ENCODE results near the gene MED28. TPM values are rescaled to one million over a fixed set of nuclear protein-coding genes. Genes with fewer than 3 reads are reported as not detected.

MED28 gene
- total RNA-seq, 1 donor = 17.0 TPM

DNA sequence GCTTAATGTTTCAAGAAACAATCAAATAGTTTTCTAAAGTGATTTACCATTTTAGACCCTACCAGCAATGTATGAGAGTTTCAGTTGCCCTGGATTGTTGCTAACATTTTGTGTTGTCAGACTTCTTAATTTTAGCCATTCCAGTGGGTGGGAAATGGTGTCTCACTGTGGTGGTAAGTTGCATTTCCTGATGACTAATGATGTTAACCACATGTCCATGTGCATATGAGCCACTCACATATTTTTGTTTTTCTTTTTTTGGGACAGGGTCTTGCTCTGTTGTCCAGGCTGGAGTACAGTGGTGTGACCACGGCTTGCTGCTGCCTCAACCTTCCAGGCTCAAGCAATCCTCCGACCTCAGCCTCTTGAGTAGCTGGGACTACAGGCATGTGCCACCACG, 48.3 kb downstream of the MED28 start:
- DNase-seq (ENCODE audit: low read depth in 2 of 3, low spot score in 2 of 3) = peak in 2 of 3 donors; percentile 12 to 29

DNA sequence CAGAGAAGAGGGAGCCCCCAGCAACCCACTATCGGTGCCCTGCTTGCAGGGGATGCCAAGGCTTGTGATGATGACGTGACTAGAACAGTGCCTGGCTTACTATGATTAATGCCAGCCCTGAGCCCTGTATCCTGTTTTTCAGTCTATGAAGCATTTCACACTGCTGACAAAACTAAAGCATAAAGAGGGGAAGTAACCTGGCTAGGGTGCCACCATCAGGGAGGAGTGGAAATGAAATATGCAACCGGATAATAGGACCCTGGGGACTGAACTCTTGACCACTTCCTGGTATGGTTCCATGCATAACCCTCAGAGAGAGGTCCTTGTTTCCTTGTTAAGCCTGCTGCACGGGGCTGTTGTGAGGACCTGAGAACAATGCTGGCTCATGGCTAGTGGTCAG, 50.3 kb downstream of the MED28 start:
- peak in 2 of 3 donors; percentile 42 to 58 for DNase-seq (ENCODE audit: low read depth in 2 of 3, low spot score in 2 of 3)

DNA sequence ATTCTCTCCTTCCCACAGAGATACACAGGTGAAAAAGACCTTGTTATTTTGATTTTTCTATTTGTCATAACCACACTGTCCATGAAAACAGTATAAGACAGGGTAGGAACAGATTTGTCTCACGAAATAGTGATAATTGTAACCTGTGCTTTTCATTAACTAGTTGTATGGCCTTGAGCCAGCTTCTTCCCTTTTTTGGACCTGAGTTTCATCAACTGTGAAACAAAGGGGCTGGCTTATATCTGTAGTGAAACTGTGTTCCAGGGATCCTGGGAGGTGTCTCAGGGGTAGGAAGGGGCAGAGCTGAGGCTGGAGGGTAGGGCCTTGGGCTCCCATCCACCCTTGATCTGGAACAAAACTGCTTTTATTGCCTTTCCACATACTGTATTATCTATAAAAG, 50.9 kb downstream of the MED28 start:
- DNase-seq (ENCODE audit: low read depth in 2 of 3, low spot score in 2 of 3) = no peak

DNA sequence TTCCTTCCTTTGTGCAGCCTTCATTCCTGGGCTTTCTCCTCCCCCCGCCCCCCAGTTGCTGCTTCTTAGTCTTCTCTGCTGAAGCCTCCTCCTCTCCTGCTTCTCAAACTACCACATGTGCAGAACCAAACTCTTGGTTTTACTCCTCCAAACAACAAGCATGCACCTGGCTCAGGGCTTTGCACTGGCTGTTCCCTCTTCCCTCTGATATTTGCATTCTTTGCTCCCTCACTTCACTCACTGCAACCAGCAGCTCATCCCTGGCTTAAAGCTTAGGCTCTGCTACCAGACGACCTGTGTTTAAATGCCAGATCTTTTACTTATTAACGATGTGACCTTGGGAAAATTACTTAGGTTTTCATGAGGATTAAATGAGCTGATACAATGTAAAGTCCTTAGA, 51.4 kb downstream of the MED28 start:
- no peak for DNase-seq (ENCODE audit: low read depth in 2 of 3, low spot score in 2 of 3)

DNA sequence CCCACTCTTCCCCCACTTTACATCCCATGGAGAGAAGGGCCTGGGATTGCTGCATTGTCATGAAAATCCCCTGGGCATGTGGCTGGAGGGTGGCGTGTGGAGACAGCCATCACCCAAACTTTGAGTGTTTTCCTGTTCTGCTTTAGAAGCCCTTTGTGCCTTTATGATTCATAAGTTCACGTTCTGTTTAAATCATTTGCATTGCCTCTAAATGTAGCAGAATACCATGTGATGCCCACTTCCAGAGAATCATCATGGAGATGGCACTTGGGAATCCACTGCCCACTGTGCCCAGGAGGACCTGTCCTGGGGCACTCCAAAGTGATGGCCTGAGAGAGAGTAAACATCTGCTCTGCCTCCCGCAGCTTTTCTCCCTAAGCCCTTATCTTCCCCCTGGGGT, 52.8 kb downstream of the MED28 start:
- DNase-seq (ENCODE audit: low read depth in 2 of 3, low spot score in 2 of 3) = no peak

DNA sequence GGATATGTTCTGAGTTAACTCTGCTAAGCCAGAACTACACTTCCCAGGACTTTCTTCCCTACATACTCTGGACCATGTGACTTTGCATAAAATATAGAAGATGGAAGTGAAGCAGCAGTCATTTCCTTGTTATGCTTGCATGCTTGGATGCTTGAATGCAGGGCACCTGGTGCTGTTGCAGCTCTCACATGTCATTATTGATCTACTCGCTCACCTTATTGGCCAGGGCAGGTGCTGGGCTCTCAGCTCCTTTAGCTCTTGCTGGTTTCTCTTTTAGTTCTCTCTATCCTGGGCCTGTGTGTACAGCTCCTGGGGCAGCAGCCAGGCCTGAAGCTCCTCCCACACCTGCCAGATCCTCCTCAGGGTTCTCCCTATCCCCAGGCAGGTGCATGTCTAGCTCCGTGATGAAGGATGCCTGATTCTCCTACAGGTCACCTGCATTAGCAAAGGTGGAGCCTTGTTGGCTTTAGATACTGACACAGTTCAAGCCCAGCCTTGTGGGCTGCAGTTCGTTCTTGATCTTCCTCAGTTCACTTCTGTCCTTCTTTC, 53.3 kb downstream of the MED28 start:
- no peak for DNase-seq (ENCODE audit: low read depth in 2 of 3, low spot score in 2 of 3)

DNA sequence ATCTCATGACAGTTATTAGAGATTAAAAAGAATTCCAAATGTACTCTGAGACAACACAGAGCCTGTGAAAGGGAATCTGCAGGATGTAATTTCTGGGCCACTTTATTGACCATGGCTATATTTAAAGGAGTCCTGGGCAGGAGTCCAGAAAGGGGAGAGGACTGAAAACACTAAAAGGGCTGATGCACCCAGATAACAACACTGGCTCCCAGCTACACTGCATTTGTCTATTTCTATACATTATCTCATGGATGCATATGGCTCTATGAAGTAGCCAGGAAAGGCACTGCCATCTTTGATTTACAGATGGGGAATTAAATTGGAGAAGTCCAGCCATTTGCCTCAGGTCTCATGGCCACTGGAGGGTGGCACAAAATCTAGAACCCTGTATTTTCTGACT, 56.0 kb downstream of the MED28 start:
- DNase-seq (ENCODE audit: low read depth in 2 of 3, low spot score in 2 of 3) = no peak

DNA sequence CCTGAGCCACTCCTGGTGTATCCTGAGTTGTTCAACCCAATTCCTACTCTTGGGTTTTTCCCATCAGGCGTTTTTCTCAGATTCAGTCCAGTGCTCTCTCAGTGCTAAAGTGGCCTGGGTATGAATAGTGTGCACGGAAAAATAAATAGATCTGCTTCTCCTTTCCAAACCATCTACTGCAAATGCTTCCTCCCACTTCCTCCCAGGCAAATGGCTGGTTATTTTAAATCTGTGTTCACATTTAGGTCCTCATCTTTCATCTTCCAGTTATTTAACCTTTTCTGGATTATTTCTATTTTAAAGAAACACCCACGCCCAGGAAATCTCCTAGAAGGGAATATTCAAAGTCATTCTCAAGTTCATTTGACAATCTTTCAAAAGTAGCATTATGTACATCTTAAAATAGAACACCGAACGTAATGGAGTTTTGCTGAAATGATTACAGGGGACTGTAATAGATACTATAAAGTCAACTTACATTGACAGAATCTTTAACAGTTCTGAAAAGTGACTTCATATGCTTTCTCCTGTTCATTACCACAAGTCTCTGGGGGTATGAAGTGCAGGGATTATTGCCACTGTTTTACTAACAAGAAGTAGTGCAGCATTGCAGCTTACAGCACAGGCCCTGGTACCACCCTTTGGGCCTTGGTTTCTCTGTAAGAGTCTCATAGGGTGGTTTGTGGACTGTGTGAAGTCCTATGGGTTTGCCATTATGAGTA, 66.3 kb downstream of the MED28 start:
- DNase-seq (ENCODE audit: low read depth in 2 of 3, low spot score in 2 of 3) = no peak

DNA sequence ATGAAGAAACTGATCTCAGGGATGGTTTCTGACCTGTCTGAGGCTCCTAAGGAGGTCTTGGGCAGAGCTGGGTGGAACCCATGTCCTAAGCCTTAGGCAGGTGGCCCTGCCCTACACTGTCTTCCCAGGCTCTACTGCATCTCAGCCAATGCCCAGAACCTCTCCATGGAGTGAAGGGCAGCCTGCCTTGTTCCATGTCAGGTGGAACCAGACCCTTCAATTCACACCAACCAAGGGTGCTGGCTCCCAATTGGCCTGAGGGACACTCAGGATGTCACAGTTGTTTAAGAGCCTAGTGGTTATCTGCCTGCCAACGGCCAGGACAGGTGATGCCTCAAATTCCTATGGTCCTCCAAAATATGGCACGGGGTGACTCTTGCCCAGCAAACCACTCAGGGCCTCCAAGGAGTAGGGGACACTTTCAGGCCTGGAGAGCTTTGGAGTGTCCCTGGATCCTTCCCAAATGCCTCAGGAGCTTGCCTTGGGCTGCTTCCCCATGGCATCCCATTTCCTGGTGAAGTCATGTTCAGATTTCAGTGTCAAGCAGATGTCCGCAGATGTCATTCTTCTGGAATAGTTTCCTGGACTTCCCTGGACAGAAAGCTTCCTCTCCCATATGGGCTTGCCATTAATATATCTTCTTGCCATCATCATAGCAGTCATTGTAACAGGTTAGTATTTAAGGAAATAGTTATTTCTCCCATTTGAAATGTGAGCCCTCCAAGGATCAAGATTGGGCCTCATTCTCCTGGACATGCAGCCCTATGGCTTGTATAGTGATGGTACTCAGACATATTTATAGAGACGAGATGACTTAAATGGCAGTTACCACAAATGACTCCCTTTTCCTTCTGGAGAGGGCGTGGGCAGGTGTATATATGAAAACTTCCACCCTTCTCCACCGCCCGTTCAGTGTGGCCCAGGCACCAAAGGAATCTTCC, 67.1 kb downstream of the MED28 start:
- DNase-seq (ENCODE audit: low read depth in 2 of 3, low spot score in 2 of 3) = no peak

DNA sequence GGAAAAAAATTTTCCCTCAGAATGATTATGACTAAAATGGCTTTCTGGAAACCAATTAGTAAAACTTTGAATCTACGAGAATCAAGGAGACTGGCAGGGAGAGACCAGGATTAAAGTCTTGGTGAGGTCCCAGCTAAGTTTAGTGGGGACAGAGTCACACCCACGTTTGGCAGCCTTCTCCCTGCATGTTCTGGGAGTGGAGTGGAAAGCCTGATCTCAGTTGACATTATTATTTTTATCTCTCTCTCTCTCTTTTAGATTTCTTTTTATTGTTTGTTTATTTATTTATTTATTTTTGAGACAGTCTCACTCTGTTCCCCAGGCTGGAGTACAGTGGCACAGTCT, 67.8 kb downstream of the MED28 start:
- DNase-seq (ENCODE audit: low read depth in 2 of 3, low spot score in 2 of 3) = no peak

Other genes starting within 250 kb of the MED28 start
- gene QDPR, start 102.6 kb upstream of the MED28 start, total RNA-seq = 18.6 TPM
- not detected for gene CLRN2, start 99.5 kb upstream of the MED28 start, total RNA-seq
- 53.9 TPM for gene LAP3, start 37.4 kb upstream of the MED28 start, total RNA-seq
- not detected for gene FAM184B, start 167.0 kb downstream of the MED28 start, total RNA-seq
- gene DCAF16, start 196.1 kb downstream of the MED28 start, total RNA-seq = 34.5 TPM
- 1.6 TPM for gene NCAPG, start 196.3 kb downstream of the MED28 start, total RNA-seq